ENCODE data around the gene CTNNA1.
"Not testable (repeated sequence)": the region's sequence is repeated elsewhere in the genome, so short reads cannot be mapped to it uniquely, and the experiment has no call there.

Gene CTNNA1

GRCh38 chr5:138911441-138911840 is 158.2 kb downstream of the CTNNA1 start:
- TF ChIP-seq CTCF (IDR thresholded peaks at IDR 0.05; ENCODE audit: insufficient read depth, missing control alignments) = no peak
- FAIRE-seq = no peak
- no peak for DNase-seq (ENCODE audit: insufficient read length, low spot score)

DNA sequence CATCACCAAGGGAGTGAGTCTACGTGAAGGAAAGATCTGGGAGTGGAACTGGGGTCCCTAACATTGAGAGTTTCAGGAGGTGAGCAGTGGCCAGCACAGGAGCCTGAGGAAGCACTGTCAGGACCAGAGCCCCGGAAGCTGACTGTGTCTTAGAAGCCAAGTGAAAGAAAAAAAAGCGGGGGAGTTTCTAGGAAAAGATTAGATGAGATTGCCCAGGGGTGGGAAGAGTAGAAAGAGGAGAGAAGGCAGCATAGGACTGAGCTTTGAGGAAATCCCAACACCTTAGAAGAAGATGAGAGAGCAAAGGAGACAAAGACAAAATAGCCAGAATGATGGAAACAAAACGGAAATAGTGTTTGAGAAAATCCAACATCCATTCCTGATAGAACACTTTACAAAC is 158.9 kb downstream of the CTNNA1 start:
- FAIRE-seq (no peak), DNase-seq (ENCODE audit: insufficient read length, low spot score) (no peak)
- TF ChIP-seq CTCF (IDR thresholded peaks at IDR 0.05; ENCODE audit: insufficient read depth, missing control alignments) = no peak

GRCh38 chr5:138913773-138914172 is 160.5 kb downstream of the CTNNA1 start:
- DNase-seq (ENCODE audit: insufficient read length, low spot score) (no peak), FAIRE-seq (no peak)
- TF ChIP-seq CTCF (IDR thresholded peaks at IDR 0.05; ENCODE audit: insufficient read depth, missing control alignments) = no peak

DNA sequence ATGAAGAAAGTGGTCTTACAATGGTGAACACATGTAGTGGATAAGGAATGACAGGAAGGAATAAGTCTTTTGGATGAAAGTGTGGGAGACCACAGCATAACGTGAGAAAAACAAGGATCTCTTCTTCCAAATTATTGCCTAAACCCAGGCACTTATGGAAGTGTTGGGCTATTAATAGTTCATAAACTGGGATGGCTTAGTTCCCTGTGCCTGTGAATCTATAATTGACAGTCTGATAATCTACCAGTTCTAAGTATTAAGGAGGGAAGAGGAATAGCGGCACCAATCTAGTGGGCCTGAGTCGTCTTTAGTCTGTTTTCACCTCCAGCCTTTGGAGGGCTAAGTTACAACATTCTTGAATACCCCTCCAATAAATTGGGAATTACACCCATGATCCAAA is 161.1 kb downstream of the CTNNA1 start:
- no peak for DNase-seq (ENCODE audit: insufficient read length, low spot score)
- TF ChIP-seq CTCF (IDR thresholded peaks at IDR 0.05; ENCODE audit: insufficient read depth, missing control alignments) = no peak
- no peak for FAIRE-seq

DNA sequence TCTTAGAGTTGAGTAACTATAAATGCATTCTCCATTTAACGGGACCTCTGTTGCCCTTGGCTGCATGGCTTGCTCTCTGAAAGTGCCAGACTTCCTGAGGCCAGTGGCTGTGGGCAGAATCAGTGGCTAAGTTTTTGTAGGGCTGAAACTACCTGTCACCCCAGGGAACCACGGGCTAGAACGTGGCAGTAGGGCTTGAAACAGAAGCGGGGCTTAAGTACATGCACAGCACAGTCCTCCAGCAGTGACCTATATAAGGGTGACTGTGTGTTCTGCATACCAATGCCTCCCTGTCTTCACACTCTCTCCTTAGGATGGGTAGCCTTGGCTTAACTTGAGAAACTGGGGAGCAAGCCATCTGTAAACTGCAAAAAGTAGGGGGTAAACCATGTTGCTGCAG is 165.5 kb downstream of the CTNNA1 start:
- DNase-seq (ENCODE audit: insufficient read length, low spot score) (no peak), FAIRE-seq (no peak)
- no peak for TF ChIP-seq CTCF (IDR thresholded peaks at IDR 0.05; ENCODE audit: insufficient read depth, missing control alignments)

GRCh38 chr5:138920181-138920580 is 167.0 kb downstream of the CTNNA1 start:
- no peak for FAIRE-seq

DNA sequence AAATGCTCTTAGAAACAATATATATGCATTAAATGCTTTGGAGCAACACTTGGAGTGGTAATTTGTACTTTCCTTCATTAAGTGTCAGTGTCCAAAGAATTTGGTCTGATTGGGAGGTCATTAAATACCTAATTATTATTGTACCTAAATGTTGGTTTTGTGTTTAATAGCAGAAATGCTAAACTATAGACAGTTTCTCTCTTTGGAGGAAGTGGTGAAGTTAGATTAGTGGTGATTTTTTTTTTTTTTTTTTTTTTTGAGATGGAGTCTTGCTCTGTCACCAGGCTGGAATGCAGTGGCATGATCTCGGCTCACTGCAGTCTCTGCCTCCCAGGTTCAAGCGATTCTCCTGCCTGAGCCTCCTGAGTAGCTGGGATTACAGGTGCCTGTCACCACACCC is 168.1 kb downstream of the CTNNA1 start:
- FAIRE-seq; DNase-seq (ENCODE audit: insufficient read length, low spot score): not testable (repeated sequence)

More at GRCh38 chr5:138920181-138920580, 167.0 kb downstream of the CTNNA1 start:
- DNase-seq (ENCODE audit: insufficient read length, low spot score) = no peak
- no peak for TF ChIP-seq CTCF (IDR thresholded peaks at IDR 0.05; ENCODE audit: insufficient read depth, missing control alignments)

- DNase-seq (ENCODE audit: insufficient read length, low spot score) (no peak), FAIRE-seq (no peak)
- no peak for TF ChIP-seq CTCF (IDR thresholded peaks at IDR 0.05; ENCODE audit: insufficient read depth, missing control alignments)
These were observed 169.3 kb downstream of the CTNNA1 start for GRCh38 chr5:138922494-138922893.

All from D721Med (cell line).